CD4-positive, alpha-beta T cell treated with Interleukin-17A for 4 hours (primary cell): ENCODE data around the gene FYCO1.

Experiments used
- DNase-seq: peaks from one replicate; pipeline ENCODE4 v3.0.0-alpha.2; 2020; ENCODE audit warnings: mixed read lengths

FYCO1 gene

GRCh38 chr3:45960289-45960688 lies 35.3 kb downstream of the FYCO1 start:
- DNase-seq: no peak

DNA sequence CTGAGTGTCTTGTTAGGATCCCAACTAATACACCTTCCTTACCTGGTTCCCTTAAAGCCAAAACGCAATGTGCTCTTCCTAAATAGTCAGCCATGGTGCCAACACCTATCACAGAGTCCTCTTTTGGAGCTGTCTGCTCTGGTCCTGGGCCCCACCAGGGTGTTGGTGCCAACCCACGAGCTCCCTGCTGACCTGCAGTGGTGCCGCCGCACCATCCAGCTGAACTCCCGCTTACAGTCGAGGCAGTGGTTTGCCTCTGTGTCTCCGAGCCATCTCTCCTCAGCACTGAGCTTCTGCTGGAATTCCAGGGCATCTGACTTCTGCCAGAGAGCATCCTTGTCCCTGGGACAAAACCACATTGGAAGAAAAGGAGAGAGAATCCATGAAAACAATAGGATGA lies 36.4 kb downstream of the FYCO1 start:
- no peak for DNase-seq

DNA sequence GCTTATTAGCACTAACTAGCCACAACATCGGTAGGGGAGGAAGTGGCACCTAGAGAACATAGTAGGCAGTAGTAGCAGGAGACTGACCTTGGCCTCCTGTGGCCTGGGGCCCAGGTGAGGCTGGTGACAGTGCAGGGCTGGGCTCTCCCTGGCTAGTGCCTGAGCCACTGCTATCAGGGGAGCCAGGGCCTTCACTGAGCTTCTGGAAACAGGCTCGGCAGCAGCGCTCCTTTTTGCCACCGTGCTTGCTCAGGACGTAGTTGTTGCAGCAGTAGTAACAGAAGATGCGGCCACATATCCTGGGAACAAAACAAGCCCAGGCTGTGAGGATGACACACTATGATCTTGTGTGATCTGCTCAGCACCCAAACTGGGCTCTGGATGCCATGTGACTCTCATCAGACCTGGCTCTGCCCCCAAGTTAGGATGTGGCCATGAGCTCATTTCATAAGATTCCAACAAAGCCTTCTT lies 37.3 kb downstream of the FYCO1 start:
- no peak for DNase-seq

GRCh38 chr3:45957586-45957985 lies 38.0 kb downstream of the FYCO1 start:
- no peak for DNase-seq

DNA sequence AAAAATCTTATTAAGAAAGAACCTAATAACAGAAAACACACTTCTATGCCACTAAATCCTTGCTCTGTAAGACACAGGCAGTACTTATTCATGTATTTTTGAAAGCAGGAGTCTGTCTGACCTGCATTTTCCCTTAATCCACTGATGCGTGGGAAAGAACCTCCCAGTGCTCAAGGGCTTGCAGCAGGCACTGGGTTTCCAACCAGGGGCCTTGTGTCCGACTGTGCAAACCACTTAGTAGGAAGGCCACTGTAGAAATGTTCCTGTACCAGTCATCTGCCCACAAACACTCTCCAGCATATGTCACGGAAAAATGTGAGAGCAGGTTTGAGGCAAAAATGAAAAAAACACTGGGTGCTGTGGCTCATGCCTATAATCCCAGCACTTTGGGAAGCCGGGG lies 39.9 kb downstream of the FYCO1 start:
- DNase-seq: no peak

DNA sequence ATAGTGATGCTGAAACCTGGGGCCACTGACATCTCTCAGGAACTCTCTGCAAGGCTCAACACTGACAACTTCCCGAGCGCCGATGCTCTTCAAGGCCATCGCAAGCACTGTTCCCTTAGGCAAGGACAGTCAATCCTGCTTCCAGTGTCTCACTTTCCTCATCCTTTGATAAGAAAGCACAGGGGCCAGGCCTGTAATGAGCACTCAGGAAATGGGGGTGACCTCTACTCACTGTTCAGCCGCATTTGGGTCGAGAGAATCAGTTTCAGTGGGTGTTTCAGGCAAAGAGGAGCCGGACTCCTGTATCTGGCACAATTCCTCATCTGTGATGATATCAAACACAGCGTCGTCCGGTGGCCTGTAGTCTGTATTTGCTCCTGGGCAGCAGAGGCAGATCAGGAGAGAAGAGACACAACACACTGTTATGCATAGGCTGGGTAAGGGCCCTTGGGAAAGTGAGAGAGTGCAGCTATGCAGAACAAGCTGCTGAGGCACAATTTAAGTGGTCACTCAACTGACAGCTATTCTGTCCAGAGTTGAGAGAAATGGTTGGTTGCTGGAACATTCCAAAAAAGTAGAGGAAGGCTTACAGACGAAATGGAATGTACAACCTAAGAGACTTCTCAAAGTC lies 40.5 kb downstream of the FYCO1 start:
- no peak for DNase-seq

- no peak for DNase-seq
Observed at GRCh38 chr3:45954306-45954705, 41.3 kb downstream of the FYCO1 start.

DNA sequence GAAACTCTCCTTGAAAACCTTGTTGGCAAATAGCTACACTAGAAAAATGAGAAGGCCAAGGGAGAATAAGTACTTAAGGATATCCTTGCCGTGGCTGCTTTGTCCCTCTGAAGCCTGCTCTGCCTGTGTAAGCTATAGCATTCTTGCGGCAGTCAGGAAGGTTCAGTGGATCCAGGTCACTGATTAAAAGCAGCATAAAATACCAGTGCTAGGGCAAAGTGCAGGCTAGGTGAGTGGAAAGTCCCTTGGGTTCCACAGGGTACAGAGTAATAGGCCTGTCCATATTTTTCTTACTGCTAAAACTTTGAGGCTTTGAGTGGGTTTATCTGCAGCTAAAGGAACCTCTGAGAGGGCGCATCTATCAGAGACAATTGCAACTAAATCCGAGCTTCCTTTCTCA lies 42.1 kb downstream of the FYCO1 start:
- no peak for DNase-seq

DNA sequence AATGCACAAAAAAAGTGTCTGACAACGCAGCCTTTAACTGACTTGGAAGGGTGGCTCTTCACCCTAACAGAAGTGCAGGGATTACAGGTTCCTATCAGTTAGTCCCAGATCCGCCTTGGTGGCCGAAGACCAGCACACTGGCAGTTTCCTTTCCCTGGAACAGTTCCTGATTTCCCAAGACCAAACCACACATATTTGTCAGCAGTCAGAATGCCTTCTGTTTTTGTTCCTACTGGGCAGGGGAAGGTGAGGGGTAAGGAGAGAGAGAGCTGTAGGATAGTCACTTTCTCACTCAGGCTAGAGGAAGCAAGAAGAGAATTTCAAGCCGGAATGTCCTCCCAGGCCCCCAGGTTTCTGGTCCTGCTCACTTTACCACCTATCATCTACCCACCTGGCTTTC lies 43.2 kb downstream of the FYCO1 start:
- DNase-seq: no peak

DNA sequence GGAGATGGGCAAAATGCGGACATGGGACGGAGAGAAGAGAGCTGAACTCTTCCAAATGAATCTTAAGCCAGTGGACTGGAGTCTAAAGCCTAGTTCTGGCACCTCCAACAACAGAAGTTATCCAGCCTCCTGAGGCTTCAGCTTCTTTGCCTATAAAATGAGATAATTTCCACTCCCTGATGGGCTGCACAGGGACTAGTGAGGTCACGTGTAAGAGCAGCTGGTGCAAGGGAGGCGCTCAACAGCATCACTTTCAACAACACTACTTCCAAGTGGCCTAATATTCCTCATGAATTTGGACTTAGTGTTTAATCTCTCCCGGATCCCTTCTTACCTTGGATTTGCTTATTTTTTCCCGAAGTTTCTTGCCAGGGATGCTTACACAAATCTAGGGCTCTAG lies 43.7 kb downstream of the FYCO1 start:
- DNase-seq: no peak

DNA sequence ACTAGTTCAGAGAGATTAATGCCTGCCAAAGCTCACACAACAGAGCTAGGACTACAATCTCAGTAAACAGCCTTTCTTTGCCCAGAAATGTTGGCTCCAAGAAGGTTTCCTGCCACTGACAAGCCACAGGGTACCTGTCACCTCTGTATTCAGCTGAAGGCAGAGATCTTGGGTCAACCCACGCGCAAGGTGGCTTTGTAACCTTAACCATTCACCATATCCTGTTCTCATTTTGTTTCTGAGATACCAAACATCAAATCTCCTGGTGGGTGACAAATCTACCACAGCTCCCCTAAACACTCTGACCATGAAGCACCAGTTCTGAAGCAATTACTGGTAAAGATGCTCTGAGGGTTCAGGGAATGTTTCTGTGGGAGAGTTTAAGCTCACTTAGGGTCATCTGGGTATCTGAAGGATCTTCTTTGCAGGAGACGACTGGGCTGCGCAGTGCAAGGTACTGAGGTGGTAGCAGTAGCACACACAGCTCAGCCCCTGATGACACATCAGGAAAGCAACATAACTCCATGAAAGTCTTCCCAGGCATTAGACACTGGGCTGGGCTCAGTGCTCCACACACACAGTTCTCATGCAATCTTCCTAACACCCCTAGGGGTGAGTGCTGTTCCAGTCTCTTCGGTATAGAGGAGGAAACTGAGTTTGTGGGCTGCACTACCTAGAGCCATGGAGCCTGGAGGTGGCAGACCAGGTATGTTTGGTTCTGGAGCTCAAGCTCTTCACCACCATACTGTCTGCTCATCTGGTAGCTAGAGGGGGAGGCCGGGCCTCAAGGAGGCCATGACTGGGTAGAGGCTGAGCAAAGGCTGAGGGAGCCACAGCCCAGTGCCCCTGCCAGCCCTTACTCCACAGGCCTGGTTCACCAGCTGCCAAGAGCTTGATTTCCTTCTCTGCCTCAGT lies 44.7 kb downstream of the FYCO1 start:
- DNase-seq: peak; percentile 64

GRCh38 chr3:45950131-45950530 lies 45.5 kb downstream of the FYCO1 start:
- no peak for DNase-seq

- DNase-seq: no peak
Observed at GRCh38 chr3:45949432-45949831, 46.2 kb downstream of the FYCO1 start.

DNA sequence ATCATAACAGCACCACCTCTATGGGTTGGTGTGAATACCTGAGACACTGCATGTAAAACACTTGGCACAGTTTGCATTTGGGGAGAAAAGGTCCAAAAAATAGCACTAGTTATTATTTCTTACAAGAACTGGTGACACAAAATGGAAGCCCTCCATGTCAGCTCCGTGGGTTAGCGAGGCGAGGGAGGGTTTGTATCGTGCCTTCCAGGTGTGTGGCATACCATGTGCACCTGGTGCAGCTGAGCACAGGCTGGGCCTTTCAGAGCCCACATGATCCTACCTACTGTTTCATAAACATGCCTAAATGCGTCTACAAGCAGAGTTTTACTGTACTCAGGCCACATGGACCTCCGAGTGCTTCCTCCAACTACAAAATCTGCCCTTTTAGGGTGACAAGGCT lies 46.7 kb downstream of the FYCO1 start:
- DNase-seq: no peak

GRCh38 chr3:45948311-45948781 lies 47.3 kb downstream of the FYCO1 start:
- DNase-seq: no peak

GRCh38 chr3:45947361-45947760 lies 48.3 kb downstream of the FYCO1 start:
- no peak for DNase-seq

GRCh38 chr3:45946875-45947274 lies 48.7 kb downstream of the FYCO1 start:
- no peak for DNase-seq

GRCh38 chr3:45946307-45946706 lies 49.3 kb downstream of the FYCO1 start:
- DNase-seq: no peak

- peak; percentile 36 for DNase-seq
Observed at GRCh38 chr3:45944830-45945620, 50.6 kb downstream of the FYCO1 start.

DNA sequence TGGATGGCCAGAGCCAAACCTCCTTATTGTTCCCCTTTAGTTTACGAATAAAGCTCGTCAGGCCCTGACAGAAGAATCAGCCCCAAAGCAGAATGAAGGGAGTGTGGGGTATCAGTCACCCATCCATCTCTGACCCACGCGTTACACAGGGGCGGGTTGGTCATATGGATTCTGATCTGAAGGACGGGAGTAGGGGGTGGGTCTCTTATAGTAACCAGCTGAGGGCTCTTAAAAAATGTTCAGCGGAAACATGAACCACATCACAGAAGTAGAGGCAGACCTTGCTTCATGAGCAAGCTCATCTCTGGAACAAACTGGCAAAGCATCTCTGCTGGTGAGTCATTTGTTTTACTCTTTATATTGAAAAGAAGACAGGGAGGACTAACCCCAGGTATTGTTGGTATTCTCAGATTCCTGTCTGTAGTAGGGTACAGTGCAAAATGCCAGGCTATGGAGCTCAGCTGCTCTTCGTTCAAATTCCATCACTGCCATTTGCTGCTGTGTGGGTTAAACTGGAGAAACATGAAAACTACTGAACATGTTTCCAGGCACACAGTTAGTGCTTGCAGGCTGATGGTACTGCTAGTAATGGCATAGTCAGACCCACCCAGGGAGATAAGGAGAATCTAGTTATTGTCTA lies 52.3 kb downstream of the FYCO1 start, which contains the start of gene CXCR6:
Gene CXCR6, plus strand, starts transcription at position 258 of the 640 bp plus-strand sequence. CDS start 3,018 bp downstream, outside the sequence.
- DNase-seq: peak; percentile 58

GRCh38 chr3:45942051-45942825 lies 53.4 kb downstream of the FYCO1 start:
- DNase-seq: no peak
